ENCODE data around the gene NDUFA5.
A peak's percentile ranks its signal among the peaks of the same experiment; 100 is the strongest.
"Not testable (repeated sequence)": the region's sequence is repeated elsewhere in the genome, so short reads cannot be mapped to it uniquely, and the experiment has no call there.

The NDUFA5 gene

GRCh38 chr7:123558289-123558874 is 764 bp upstream of the NDUFA5 start:
- DNase-seq (ENCODE audit: low read depth in 2 of 2, low spot score in 1 of 2): no peak

GRCh38 chr7:123557016-123557397 is 611 bp downstream of the NDUFA5 start:
- DNase-seq (ENCODE audit: low read depth in 2 of 2, low spot score in 1 of 2): no peak

GRCh38 chr7:123555484-123555883 is 2.1 kb downstream of the NDUFA5 start:
- no peak for DNase-seq (ENCODE audit: low read depth in 2 of 2, low spot score in 1 of 2)

- no peak for DNase-seq (ENCODE audit: low read depth in 2 of 2, low spot score in 1 of 2)
Measured at GRCh38 chr7:123553159-123553558, 4.5 kb downstream of the NDUFA5 start.

GRCh38 chr7:123552641-123553040 is 5.0 kb downstream of the NDUFA5 start:
- no peak for DNase-seq (ENCODE audit: low read depth in 2 of 2, low spot score in 1 of 2)

GRCh38 chr7:123552134-123552533 is 5.5 kb downstream of the NDUFA5 start:
- DNase-seq (ENCODE audit: low read depth in 2 of 2, low spot score in 1 of 2): not testable (repeated sequence)

- DNase-seq (ENCODE audit: low read depth in 2 of 2, low spot score in 1 of 2): no peak
Measured at GRCh38 chr7:123548406-123548805, 9.2 kb downstream of the NDUFA5 start.

- no peak for DNase-seq (ENCODE audit: low read depth in 2 of 2, low spot score in 1 of 2)
Measured at GRCh38 chr7:123539871-123540270, 17.7 kb downstream of the NDUFA5 start.

- no peak for DNase-seq (ENCODE audit: low read depth in 2 of 2, low spot score in 1 of 2)
Measured at GRCh38 chr7:123538897-123539296, 18.7 kb downstream of the NDUFA5 start.

- DNase-seq (ENCODE audit: low read depth in 2 of 2, low spot score in 1 of 2): no peak
Measured at GRCh38 chr7:123538189-123538714, 19.4 kb downstream of the NDUFA5 start.

- DNase-seq (ENCODE audit: low read depth in 2 of 2, low spot score in 1 of 2): no peak
Measured at GRCh38 chr7:123537026-123537642, 20.5 kb downstream of the NDUFA5 start.

GRCh38 chr7:123535517-123535916 is 22.1 kb downstream of the NDUFA5 start:
- no peak for DNase-seq (ENCODE audit: low read depth in 2 of 2, low spot score in 1 of 2)

GRCh38 chr7:123534383-123535260 is 23.0 kb downstream of the NDUFA5 start, which contains the start of gene IQUB:
TSS of gene IQUB (minus strand) at chr7:123534595. CDS start at chr7:123512340, 22,255 bp downstream.
- DNase-seq (ENCODE audit: low read depth in 2 of 2, low spot score in 1 of 2): peak; percentile 91 to 94

- no peak for DNase-seq (ENCODE audit: low read depth in 2 of 2, low spot score in 1 of 2)
Measured at GRCh38 chr7:123533929-123534382, 23.7 kb downstream of the NDUFA5 start.

- no peak for DNase-seq (ENCODE audit: low read depth in 2 of 2, low spot score in 1 of 2)
Measured at GRCh38 chr7:123533553-123533917, 24.1 kb downstream of the NDUFA5 start.

GRCh38 chr7:123532788-123533552 is 24.6 kb downstream of the NDUFA5 start:
- not testable (repeated sequence) for DNase-seq (ENCODE audit: low read depth in 2 of 2, low spot score in 1 of 2)

GRCh38 chr7:123532343-123532742 is 25.3 kb downstream of the NDUFA5 start:
- not testable (repeated sequence) for DNase-seq (ENCODE audit: low read depth in 2 of 2, low spot score in 1 of 2)

- DNase-seq (ENCODE audit: low read depth in 2 of 2, low spot score in 1 of 2): not testable (repeated sequence)
Measured at GRCh38 chr7:123530035-123530591, 27.5 kb downstream of the NDUFA5 start.

GRCh38 chr7:123528265-123528664 is 29.4 kb downstream of the NDUFA5 start:
- no peak for DNase-seq (ENCODE audit: low read depth in 2 of 2, low spot score in 1 of 2)

GRCh38 chr7:123527712-123528225 is 29.8 kb downstream of the NDUFA5 start:
- DNase-seq (ENCODE audit: low read depth in 2 of 2, low spot score in 1 of 2): not testable (repeated sequence)
